Tongue (tissue), 3 donors: ENCODE results near the gene CDH23. TPM values are rescaled to one million over a fixed set of nuclear protein-coding genes. Genes with fewer than 3 reads are reported as not detected.

Experiments
- DNase-seq: peaks from one replicate; pipeline ENCODE4 v3.0.0-alpha.2; 2015
- small RNA-seq: library from RNA; depleted of rRNA; stranded (forward); fragments of <200 nt; gene quantifications from one replicate; pipeline ENCODE3, GENCODE V24; 2014; ENCODE audit warnings: low replicate concordance
- total RNA-seq: library from RNA; depleted of rRNA; stranded (reverse); fragments of >200 nt; gene quantifications from one replicate; pipeline ENCODE4 v1.2.3, GENCODE V29; 2014

Gene CDH23
- total RNA-seq, 1 donor from 2014 or later = 12.2 TPM

- DNase-seq = no peak
Observed at GRCh38 chr10:71863203-71863602, 466.5 kb downstream of the CDH23 start.

GRCh38 chr10:71864911-71865361 lies 468.2 kb downstream of the CDH23 start:
- DNase-seq = no peak

Small RNAs within 50 kb of the gene (small RNA-seq; reads per million reads assigned to genes)
- 0.10 reads per million for gene MIR7152
- not detected for gene RNU7-38P

Other genes starting within 250 kb of the CDH23 start
- 7.1 TPM for gene UNC5B, start 184.3 kb upstream of the CDH23 start, total RNA-seq
- 1.9 TPM for gene SLC29A3, start 77.7 kb upstream of the CDH23 start, total RNA-seq